Duodenal mucosa (tissue), 2 donors: Measurements from ENCODE around the gene MUSTN1.

Experiments
- H3K27ac ChIP-seq: one replicate; pipeline ENCODE4 v1.7.0; 2013; ENCODE audit warnings: low read depth, low read length
- H3K27me3 ChIP-seq, 2 donors: one replicate each; pipeline ENCODE4 v1.7.0; 2013; ENCODE audit warnings: low read length in 2 of 2, control low read depth in 1 of 2; ENCODE audit not compliant: insufficient read depth in 2 of 2, control insufficient read depth in 1 of 2
- H3K36me3 ChIP-seq, 2 donors: one replicate each; pipeline ENCODE4 v1.7.0; 2013; ENCODE audit warnings: low read length in 2 of 2, control low read depth in 1 of 2; ENCODE audit not compliant: insufficient read depth in 2 of 2, control insufficient read depth in 1 of 2
- H3K4me1 ChIP-seq, 2 donors: one replicate each; pipeline ENCODE4 v1.7.0; 2013; ENCODE audit warnings: low read length in 2 of 2, control low read depth in 1 of 2; ENCODE audit not compliant: insufficient read depth in 2 of 2, control insufficient read depth in 1 of 2
- H3K4me3 ChIP-seq, 2 donors: one replicate each; pipeline ENCODE4 v1.7.0; 2013; ENCODE audit warnings: low read length in 2 of 2, low read depth in 1 of 2
- H3K9ac ChIP-seq, 2 donors: one replicate each; pipeline ENCODE4 v1.7.0; 2013; ENCODE audit warnings: low read length in 2 of 2, low read depth in 1 of 2
- H3K9me3 ChIP-seq, 2 donors: one replicate each; pipeline ENCODE4 v1.7.0; 2013; ENCODE audit warnings: low read length in 2 of 2, control low read depth in 1 of 2; ENCODE audit not compliant: control insufficient read depth in 1 of 2

MUSTN1 gene

DNA sequence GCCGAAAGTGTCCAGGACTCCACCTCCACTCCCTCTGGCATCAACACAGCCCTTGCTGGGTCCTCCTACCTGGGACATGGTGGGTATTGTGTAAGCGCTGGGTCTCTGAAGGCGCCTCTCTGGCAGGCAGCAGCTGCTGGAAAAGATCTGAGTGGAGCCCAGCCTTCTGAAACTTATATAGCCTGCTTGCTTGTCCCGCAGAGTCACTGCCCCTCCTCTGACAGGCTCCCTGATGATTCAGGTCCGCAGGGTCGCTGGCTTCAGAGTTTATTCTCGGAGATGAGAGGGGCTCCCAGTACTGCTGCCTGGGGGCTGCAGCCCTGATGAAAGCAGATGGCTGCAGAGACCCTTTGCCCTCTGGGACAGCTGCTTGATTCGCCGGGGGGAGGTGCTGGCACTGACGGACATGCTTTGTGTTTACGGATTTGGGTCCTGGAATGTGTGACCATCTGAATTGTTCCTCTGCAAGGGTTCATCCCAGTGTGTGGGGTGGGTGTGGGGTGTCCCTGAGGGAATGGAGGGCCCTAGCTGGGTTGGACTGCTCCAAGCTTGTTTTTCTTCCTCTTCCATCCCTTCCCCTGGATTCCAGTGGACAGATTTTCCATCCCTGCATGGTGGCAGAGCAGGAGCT, at the start of gene MUSTN1:
TSS of gene MUSTN1 (minus strand) at position 149 of the 631 bp plus-strand sequence. CDS start at position 78, 71 bp downstream.
- Histone ChIP-seq H3K4me1 (peaks cover 0 to 7% of the 10 kb centered on the region in 2 donors), H3K4me3 (no peak within 1 kb of the TSS), H3K36me3 (peaks cover 0 to 3% of the 10 kb centered on the region in 2 donors), H3K9ac (no peak within 1 kb of the TSS), H3K9me3 (no peaks in the 10 kb centered on the region), H3K27me3 (no peaks in the 10 kb centered on the region), H3K27ac (no peak within 1 kb of the TSS)

DNA sequence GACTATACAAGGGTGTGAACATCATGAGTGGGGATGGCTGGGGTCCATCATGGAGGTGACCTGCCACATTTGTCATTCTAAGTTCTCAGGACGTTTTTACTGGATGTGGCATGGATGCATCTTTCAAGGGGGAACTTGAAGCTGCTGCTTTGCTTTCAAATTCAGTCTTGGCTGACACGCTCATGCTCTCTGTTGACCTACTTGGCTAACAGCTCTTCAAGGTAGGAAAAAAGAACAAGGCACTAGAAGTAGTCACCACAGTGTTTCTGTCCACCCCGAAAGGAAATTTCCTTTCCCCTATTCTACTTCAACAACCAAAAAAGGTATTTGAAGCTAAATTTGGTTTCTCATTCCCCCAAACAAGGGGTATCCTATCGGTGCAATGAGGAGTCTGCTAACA, 47.6 kb upstream of the MUSTN1 start:
- Histone ChIP-seq H3K9me3 (no peaks in the 10 kb centered on the region), H3K27me3 (no peaks in the 10 kb centered on the region), H3K9ac (no peak overlapping the region), H3K4me3 (no peak overlapping the region), H3K27ac (no peak overlapping the region), H3K36me3 (peaks cover 0 to 5% of the 10 kb centered on the region in 2 donors), H3K4me1 (no peaks in the 10 kb centered on the region)

DNA sequence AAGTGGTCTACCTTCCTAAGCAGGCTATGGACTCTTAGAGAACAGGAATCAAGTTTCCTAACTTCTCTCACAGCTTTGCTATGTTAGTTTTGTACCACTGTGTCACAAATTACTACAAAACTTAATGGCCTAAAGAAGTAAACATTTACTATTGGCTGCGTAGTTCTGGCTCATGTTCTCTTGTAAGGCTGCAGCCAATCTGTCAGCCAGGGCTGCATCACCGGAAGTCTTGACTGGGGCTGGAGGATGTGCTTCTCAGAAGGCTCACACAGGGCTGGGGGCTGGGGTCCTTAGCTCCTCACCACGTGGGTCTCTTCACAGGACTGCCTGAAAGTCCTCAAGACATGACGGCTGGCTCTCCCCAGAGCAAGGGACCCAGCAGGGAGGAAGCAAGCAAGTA, 47.1 kb upstream of the MUSTN1 start:
- Histone ChIP-seq H3K36me3 (peaks cover 0 to 5% of the 10 kb centered on the region in 2 donors), H3K27me3 (no peaks in the 10 kb centered on the region), H3K4me3 (no peak overlapping the region), H3K9ac (no peak overlapping the region), H3K27ac (no peak overlapping the region), H3K4me1 (no peaks in the 10 kb centered on the region), H3K9me3 (no peaks in the 10 kb centered on the region)

DNA sequence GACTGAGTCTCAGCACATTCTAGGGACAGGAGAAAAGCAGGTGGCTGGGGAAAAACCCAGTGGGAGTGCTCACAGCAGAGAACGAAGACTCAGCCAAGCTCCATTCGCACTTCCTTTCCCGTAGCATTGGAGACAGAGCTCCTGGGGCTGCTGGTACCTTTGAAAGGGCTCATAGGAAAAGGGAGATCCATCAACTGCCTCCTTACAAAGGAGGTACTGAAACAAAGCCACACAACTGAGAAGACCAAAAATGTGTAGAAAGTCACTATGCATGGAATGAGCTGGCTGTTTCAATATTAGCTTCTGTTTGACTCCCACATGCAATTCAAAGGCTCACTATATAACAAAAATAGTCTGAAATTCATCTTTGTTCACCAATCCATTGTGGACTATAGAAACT, 45.7 kb upstream of the MUSTN1 start:
- no peaks in the 10 kb centered on the region for H3K4me1 ChIP-seq
- H3K36me3 ChIP-seq = peaks cover 0 to 3% of the 10 kb centered on the region in 2 donors
- no peaks in the 10 kb centered on the region for H3K27me3 ChIP-seq
- no peak overlapping the region for H3K9ac ChIP-seq
- no peak overlapping the region for H3K4me3 ChIP-seq
- no peak overlapping the region for H3K27ac ChIP-seq
- H3K9me3 ChIP-seq = no peaks in the 10 kb centered on the region

DNA sequence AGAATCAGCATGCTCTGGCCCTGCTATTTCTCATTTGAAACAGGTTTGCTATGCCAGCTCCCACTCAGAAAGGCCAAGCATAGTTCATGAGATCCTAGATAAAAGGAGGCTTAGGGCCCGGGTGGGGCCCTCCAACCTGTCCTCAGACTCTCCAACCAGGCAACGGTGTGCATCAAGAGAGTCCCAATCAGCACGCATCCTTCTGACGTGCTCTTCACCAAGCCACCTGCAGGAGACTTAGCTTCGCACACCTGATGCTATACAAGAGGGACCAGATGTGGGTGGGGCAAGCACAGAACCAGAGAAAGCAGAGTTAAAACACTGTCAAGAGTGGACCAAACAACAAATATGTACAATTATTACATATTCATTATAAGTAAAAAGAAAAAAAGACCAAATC, 45.2 kb upstream of the MUSTN1 start:
- no peak overlapping the region for H3K27ac ChIP-seq
- no peak overlapping the region for H3K9ac ChIP-seq
- H3K36me3 ChIP-seq = no peaks in the 10 kb centered on the region
- H3K4me1 ChIP-seq = no peaks in the 10 kb centered on the region
- no peaks in the 10 kb centered on the region for H3K27me3 ChIP-seq
- H3K4me3 ChIP-seq = no peak overlapping the region
- no peaks in the 10 kb centered on the region for H3K9me3 ChIP-seq

DNA sequence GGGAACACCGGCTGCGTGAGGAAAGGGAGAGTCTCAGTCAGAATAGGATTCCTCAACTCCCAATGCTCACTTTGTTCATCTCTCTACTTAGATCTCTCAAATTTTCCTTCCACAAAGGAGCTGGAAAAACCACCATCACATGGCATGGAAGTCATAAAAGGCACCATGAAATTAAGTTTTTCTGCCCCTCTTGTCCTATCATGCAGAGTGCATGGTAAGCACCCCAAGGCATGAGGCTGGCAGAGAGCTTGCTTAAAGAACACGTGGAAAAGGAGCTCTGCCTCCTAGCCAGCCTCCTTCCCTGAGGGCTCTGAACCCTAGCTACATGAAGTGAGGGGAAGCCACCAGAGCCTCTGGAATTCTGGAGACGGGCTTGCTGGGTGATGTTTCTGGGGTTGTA, 44.8 kb upstream of the MUSTN1 start:
- no peak overlapping the region for H3K4me3 ChIP-seq
- no peaks in the 10 kb centered on the region for H3K4me1 ChIP-seq
- H3K9ac ChIP-seq = no peak overlapping the region
- H3K27ac ChIP-seq = no peak overlapping the region
- H3K9me3 ChIP-seq = no peaks in the 10 kb centered on the region
- no peaks in the 10 kb centered on the region for H3K27me3 ChIP-seq
- no peaks in the 10 kb centered on the region for H3K36me3 ChIP-seq

DNA sequence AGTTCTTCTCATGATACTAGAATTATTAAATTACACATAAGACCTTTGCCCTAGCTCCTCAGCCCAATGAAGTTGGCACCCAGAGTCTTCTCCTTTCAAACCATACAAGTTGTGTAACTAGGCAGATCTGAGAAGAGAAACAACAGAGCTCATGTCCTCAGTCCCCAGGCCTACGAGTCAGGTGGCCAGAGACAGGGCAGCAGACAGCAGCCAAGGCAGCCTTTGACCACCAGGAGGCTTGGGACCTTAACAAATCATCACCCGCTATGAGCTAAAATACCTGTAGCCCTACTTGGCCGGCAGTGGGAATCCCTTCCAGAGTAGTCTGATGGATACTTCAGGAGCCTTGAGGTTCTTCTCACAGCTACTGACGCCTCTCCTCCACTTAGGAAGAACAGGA, 44.3 kb upstream of the MUSTN1 start:
- no peak overlapping the region for H3K9ac ChIP-seq
- H3K9me3 ChIP-seq = no peaks in the 10 kb centered on the region
- H3K27me3 ChIP-seq = no peaks in the 10 kb centered on the region
- H3K27ac ChIP-seq = no peak overlapping the region
- H3K36me3 ChIP-seq = no peaks in the 10 kb centered on the region
- H3K4me3 ChIP-seq = no peak overlapping the region
- no peaks in the 10 kb centered on the region for H3K4me1 ChIP-seq

DNA sequence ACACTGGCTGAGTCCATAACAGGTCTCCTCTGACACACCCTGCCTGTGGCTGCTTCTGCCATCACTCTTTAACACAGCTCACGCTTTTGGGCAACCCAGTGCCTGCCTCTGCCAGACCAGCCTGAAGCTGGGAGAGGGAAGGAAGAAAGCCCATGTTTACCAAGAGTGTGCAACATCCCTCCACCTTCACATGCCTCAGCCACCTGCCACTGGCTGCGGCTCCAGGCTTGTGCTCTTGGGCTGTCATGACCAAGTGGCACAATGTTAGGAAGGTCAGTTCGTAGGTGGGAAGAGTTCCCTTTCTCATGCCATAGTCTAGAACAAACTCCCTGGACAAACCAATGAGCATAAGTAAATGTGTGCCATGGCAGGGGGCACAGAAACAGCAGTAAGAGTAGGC, 42.3 kb upstream of the MUSTN1 start:
- no peaks in the 10 kb centered on the region for H3K27me3 ChIP-seq
- no peak overlapping the region for H3K9ac ChIP-seq
- H3K36me3 ChIP-seq = no peaks in the 10 kb centered on the region
- no peak overlapping the region for H3K4me3 ChIP-seq
- H3K9me3 ChIP-seq = no peaks in the 10 kb centered on the region
- H3K27ac ChIP-seq = no peak overlapping the region
- H3K4me1 ChIP-seq = no peaks in the 10 kb centered on the region

DNA sequence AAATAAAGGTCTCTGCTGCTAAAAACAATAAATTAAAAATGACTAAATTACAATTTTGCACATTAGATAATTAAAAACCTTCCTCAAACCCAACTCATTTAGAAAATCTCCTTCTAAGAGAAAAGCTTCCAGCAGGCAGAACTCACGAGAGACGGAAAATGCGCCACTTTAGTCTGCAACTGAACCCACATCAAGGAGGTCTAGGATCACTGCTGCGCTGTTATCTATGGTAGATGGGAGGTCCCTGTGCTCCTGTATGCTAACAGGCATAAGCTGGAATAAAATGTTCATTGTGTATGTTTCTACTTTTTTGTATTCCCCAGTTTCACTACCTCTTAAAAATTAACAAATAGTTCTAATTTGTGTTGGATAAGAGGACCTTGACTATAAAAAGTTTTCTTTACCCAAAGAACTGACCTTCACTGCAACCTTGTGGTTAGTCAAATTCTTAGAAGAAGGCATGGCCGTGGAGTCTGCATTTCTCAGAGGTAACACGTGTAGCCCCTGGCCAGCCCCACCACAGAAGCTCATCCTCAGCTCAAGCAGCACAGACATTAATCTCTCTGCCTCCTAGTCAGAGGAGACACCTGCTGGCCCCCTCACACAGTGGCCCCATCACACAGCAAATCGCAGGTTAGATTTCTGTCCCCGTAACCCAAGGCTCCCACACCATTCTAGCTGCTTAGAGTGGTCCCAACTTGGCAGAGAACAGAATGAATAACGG, 40.2 kb upstream of the MUSTN1 start:
- H3K36me3 ChIP-seq = no peaks in the 10 kb centered on the region
- no peak overlapping the region for H3K4me3 ChIP-seq
- no peak overlapping the region for H3K9ac ChIP-seq
- H3K27me3 ChIP-seq = no peaks in the 10 kb centered on the region
- no peak overlapping the region for H3K27ac ChIP-seq
- no peaks in the 10 kb centered on the region for H3K9me3 ChIP-seq
- peaks cover 0 to 2% of the 10 kb centered on the region in 2 donors for H3K4me1 ChIP-seq

DNA sequence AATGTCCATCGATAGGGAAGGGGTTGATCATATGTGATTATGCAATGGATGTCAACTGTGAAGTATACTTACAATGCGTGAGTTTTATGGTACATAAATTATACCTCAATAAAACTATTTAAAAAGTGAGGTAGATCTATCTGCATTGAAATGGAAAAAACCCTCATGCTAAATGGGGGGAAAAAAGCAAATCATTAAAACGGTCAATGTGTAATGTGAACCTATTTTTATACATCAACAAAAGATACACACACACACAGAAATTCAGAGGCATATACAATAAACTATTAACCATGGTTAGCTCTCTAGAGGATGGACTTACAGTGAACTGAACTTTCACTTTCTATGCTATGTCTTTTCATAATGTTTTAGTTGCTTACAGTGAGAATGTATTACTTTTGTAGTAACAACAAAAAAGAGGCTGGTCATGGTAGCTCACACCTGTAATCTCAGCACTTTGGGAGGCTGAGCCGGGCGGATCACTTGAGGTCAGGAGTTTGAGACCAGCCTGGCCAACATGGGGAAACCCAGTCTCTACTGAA, 39.4 kb upstream of the MUSTN1 start:
- no peak overlapping the region for H3K9ac ChIP-seq
- peaks cover 0 to 6% of the 10 kb centered on the region in 2 donors for H3K4me1 ChIP-seq
- no peaks in the 10 kb centered on the region for H3K9me3 ChIP-seq
- no peaks in the 10 kb centered on the region for H3K27me3 ChIP-seq
- no peaks in the 10 kb centered on the region for H3K36me3 ChIP-seq
- H3K27ac ChIP-seq = no peak overlapping the region
- H3K4me3 ChIP-seq = no peak overlapping the region
